ENCODE data around the gene ZNF800.
A peak's percentile ranks its signal among the peaks of the same experiment; 100 is the strongest.
"Not testable (repeated sequence)": the region's sequence is repeated elsewhere in the genome, so short reads cannot be mapped to it uniquely, and the experiment has no call there.

The ZNF800 gene

DNA sequence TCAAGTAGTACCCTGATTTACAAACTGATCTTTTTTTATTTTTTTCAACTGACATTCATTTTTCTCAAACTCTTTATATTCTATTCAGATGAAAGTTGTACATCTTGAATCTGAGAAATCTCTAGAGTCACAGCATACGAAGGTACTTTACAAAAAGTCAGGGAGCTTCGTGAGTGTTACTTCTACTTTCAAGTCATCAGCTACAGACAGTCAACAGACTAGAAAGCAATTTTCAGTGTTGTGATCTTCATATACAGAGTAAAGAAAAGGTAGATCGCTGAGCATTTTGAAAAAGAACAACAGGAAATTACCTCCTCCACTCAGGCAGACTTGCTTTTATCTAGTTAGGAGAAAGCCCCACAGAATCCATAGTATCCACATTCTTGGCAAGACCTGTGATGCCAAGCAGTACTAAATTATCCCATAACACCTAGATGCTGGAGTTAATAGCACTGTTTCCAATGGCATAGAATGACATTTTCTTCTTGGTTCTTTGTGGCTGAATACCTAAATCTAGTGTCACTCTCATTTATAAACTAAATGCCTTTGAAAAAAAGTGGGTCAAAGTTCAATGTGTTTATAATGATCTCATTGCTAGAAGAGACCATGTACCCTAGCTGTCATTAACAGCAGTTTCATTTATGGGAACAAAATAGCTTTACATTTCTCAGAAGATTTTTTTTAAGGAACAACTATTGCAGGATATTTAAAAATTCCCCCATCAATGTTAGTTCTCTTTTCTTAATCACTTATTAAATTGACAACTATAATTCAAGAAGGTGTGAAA is 12.0 kb upstream of the ZNF800 start:
- TF ChIP-seq ZNF274 (IDR thresholded peaks at IDR 0.05; ENCODE audit: low read depth, low read length), result no peak
- no peak overlapping the region for H3K4me3 ChIP-seq (ENCODE audit: low read length)

DNA sequence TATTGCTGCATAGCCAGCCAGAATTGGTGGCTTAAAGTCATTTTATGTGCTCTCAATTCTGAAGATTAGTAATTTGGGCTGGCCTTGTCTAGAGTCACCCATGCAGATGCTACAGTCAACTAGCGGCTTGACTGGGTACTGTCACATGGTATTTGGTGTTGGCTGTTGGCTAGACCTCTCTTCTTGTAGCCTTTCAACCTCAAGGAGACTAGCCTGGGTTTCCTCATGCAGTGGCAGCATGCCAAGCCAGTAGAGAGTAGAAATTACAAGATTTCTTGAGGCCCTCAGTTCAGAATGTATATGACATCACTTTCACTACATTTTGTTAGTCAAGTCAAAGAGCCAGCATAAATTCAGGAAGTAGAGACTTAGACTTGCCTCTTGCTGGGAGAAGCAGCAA is 3.7 kb upstream of the ZNF800 start:
- TF ChIP-seq ZNF274 (IDR thresholded peaks at IDR 0.05; ENCODE audit: low read depth, low read length), result no peak

DNA sequence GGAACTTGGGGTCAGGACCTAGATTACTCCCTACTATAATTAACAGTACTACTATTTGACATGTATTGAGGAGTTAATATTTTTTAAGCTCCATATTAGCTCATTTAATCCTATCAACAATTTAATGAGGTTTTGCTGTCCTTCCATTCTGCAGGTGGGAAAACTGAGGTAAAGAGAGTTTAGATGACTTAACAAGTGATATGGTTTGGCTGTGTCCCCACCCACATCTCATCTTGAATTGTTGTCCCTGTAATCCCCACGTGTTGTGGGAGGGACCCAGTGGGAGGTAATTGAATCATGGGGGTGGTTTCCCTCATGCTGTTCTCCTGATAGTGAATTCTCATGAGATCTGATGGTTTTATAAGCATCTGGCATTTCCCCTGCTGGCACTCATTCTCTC is 2.6 kb upstream of the ZNF800 start:
- H3K4me3 ChIP-seq (ENCODE audit: low read length), result not testable (repeated sequence)

More for the DNA sequence above, 3.7 kb upstream of the ZNF800 start:
- no peak overlapping the region for H3K4me3 ChIP-seq (ENCODE audit: low read length)

DNA sequence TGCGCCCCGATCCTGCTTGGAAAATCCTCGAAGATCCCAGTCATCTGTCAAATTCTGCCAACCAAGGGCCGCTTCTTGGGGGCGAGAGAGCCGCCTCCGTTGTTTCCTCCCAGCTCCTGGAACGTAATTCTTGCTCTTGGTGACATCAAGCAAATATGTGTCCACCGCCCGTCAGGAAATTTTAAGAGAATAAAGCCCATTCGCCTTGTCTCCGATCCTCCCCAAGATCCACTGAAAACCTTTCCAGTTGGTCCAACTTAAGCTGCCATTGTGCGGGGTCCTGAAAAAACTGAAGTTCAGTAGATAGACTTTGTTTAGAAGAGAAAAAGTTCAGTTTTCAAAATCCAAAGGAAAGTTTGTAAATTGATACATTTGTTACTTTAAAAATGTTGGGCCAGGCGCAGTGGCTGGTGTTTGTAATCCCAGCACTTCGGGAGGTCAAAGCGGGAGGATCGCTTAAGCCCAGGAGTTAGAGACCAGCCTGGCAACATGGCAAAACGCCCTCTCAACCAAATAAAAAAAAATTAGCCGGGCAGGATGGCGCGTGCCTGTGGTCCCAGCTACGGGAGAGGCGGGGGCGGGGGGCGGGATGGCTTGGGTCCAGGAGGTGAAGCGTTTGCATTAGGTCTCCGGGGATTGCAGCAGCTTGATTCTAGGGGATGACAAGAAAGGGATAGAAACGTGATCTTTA is 1.0 kb upstream of the ZNF800 start:
- peak overlapping the region; percentile 87; the same call in 1 of the 2 replicates for H3K4me3 ChIP-seq (ENCODE audit: low read length)
- TF ChIP-seq ZNF274 (IDR thresholded peaks at IDR 0.05; ENCODE audit: low read depth, low read length), result no peak

DNA sequence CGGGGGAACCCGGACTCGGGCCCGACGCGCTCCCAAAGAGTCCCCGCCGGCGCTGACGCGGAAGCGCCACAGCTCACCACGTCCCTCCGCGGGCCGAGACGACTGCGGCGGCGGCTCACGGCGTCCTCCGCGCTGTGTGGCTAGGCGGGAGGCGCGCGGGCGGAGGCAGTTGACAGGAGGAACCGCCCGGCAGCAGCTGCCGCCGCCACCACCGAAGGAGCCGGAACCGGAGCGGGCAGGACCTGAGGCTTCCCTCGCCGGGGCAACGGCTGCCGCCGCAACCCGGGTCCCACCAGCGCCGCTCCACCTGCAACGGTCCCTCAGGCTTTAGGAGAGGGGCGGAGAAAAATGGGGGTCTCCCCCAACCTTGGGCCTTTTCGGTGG is 334 bp downstream of the ZNF800 start:
- no peak for TF ChIP-seq ZNF274 (IDR thresholded peaks at IDR 0.05; ENCODE audit: low read depth, low read length)
- peak overlapping the region; percentile 87 for H3K4me3 ChIP-seq (ENCODE audit: low read length)

DNA sequence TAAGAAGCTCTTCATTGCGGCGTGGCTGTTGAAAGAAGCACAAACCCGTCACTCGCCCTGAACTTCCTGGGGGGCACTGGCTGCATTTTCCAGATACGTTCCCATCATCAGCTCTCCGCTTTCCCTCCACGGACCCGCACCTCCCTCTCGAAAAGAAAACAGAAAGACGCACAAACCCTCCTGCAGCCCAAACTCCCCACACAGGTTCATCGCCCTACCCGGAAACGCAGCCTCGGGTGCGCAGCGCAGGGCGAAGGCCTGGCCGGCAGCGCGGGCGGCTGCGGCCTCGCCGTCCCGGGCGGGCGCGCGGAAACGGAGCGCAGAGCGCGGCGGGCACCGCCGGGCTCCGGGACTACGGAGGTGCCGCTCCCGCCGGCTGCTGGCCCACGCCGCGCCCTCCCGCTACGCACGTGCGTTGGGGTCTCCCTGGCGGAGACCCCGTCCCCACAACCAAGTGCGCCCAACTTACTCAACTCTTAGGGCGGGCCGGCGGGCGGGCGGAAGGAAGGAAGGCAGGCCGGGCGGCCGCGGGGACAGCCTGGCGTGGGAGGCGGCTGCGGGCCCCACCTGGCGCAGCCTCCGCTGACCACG is 822 bp downstream of the ZNF800 start:
- no peak for TF ChIP-seq ZNF274 (IDR thresholded peaks at IDR 0.05; ENCODE audit: low read depth, low read length)
- peak overlapping the region; percentile 87 for H3K4me3 ChIP-seq (ENCODE audit: low read length)

DNA sequence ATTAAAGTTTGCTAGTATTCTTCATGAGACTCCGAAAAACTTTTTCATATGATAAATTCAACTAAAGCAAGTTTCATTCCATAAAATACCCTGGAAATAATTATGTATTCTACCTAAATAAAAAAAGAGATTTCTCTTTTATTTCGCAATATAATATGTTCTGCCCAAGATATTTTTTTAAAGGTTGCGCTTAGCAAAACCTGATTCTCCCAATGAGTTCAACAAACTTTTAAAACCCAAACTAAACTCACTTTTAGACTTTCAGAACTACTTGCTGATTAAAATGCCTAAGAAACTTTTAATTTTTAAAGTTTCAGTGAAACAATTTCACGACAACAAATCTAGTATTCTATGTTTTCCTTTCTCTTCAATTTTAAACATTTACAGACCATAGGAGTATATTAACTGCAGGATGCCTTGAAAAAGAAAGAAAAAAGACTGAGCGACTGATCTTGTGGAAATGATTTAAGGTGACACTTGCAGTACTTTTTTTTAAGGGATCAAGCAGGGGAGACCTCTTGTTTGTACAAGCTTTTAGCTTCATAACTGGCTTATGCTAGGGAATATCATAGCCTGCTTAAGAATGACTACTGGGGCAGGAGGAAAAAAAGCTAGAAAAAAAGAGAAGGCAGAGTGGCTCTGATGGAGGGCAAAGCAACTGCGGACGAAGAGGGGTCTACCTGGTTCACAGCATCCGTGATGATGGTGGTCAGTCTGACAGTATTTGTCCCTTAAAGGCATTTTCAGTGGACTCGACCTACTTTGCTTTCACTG is 1.5 kb downstream of the ZNF800 start:
- H3K4me3 ChIP-seq (ENCODE audit: low read length), result peak overlapping the region; percentile 87
- TF ChIP-seq ZNF274 (IDR thresholded peaks at IDR 0.05; ENCODE audit: low read depth, low read length), result no peak

DNA sequence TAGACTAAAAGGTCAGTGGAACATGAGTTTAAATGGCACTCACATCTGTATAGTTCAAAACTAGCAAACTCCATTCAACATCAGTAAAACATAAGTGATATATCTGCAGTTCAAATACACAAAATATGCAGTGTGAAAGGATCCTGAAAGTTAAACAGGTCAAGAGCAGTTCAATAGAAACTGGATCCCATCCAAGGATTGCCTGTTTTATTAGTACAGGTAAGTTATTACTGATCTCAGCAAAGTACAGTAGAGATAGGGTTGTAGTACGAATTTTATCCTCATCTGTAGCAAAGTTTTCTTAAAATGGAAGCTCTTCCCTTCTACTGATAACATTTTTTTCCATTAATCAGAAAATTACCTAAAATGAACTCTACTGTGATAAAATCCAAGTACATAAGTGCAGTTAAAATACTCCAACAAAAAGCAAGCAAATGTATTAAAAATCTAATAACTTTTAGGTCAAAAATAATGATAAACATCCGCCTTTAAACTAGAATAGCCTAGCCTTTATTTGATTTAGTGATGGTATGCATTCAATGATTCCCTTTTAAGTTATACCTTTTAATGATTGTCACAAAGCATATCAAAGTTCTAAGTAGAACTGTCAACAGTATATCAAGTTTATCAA is 2.2 kb downstream of the ZNF800 start:
- no peak for TF ChIP-seq ZNF274 (IDR thresholded peaks at IDR 0.05; ENCODE audit: low read depth, low read length)
- no peak overlapping the region; the same call in 1 of the 2 replicates for H3K4me3 ChIP-seq (ENCODE audit: low read length)

DNA sequence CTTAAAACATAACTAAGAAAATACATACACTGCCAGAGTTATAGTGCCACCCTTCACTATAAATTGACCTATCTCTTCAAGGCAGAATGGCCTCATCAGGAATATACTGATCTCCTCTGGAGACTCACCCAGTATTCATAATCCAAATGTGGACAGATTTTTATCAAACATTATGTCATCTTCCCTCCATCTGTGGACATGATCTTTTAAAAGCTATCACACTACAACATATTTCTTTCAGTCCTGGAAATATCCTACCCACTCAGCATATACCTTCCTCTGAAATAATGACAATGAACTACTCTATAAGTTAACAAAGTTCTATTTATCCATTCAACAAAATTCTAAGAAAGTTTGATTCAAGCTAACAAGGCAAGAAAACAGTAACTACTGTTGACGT is 3.2 kb downstream of the ZNF800 start:
- no peak overlapping the region for H3K4me3 ChIP-seq (ENCODE audit: low read length)
- no peak for TF ChIP-seq ZNF274 (IDR thresholded peaks at IDR 0.05; ENCODE audit: low read depth, low read length)

DNA sequence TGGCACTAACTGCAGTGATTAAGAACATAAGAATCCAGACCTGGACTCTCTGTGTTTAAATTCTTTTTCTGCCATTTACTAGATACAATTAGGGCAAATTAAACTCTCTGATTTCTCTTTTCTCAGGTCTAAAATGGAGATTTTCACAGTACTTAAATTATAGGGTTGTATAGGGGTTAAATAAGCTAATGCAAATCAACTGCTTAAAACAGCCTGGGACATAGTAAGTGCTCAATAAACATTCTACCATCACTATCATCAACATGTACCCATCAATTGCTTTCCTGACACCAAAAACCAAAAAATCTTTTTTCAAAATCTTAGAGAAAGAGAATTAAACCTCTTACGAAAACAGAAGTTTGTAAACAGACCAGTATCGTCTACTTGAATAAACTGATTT is 4.5 kb downstream of the ZNF800 start:
- no peak overlapping the region; the same call in 1 of the 2 replicates for H3K4me3 ChIP-seq (ENCODE audit: low read length)
- no peak for TF ChIP-seq ZNF274 (IDR thresholded peaks at IDR 0.05; ENCODE audit: low read depth, low read length)

DNA sequence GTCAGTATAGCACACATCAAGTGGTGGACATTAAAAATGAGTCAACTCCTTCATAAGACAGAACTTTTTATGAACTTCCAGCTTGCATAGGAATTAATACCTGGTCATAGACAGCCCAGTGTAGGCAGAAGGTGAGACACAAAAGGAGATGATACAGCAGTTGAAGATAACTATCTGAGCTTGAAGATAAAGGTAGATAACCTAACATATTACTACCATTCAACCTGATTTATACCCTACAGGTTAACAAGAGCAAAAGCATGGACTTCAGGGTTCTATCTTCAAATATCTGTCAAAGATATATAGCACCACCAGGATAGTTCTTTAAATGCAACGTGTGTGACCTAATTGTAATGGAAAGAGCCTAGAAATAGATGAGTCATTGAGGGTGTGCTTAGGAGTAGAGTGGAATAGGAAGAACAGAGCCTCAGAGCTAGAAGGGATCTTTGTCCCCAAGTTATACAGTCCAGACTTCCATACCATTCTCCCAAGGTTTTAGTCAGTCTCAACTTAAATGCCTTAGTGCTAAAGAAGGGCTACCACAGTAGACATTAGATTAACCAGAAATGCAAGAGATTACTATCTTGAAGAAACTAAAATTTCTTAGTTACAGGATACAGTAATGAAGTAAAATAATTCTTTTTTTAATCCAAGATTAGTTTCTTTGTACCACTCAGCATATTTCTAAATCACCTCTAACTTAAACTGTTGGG is 9.2 kb downstream of the ZNF800 start:
- no peak for TF ChIP-seq ZNF274 (IDR thresholded peaks at IDR 0.05; ENCODE audit: low read depth, low read length)
- H3K4me3 ChIP-seq (ENCODE audit: low read length), result no peak overlapping the region

DNA sequence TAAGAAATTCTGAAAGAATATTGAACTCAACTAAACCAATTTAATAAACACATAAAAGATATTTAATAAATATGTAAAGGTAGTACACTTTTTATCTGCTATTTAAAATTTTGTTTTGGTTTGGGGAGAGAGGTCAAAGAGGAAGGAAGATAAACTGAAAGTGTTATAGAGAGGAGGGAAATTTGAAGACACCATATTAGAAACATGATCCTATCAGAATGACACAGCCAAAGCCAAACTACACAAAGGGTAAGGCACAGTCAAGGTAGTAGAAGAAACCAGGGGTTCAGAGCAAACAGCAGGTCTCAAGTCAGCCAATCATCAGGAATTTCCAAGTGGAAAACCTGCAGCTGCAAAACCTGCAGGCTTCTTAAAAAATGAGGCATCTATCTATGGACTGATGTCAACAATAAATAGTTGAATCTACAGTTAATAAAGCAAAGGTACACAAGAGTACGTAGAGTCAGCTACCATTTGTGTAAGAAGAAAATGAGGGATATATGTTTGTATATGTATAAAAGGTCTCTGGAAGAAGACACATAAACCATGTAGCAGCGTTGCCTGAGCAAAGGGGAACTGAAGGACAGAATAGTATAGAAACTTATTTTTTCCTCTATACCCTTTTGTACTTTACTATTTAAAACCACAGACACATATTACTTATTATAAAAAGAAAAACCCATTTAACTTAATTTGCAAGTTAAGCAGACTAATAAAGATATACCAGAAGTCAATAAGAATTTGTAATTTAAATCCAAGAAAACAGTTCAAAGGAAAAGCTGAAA is 10.0 kb downstream of the ZNF800 start:
- H3K4me3 ChIP-seq (ENCODE audit: low read length), result no peak overlapping the region; the same call in 1 of the 2 replicates
- TF ChIP-seq ZNF274 (IDR thresholded peaks at IDR 0.05; ENCODE audit: low read depth, low read length), result no peak

DNA sequence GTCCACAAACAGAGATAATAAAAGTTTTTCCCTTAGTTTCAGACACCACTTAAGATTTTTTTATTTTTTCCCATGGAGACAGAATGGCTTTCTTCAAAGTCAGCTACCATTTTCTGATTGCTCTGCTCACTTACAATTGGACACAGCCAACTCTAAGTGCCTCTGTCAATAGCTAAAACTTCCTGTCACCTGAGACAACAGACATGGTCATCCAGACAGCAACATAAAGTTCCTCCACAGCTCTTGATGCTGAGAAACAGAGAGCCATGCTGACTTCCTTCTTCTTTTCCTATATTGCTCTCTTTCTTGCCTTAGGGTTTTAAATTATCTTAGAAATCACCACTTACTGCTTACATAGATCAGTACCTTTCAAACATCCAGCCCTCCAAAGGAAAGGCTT is 12.0 kb downstream of the ZNF800 start:
- H3K4me3 ChIP-seq (ENCODE audit: low read length), result no peak overlapping the region
- TF ChIP-seq ZNF274 (IDR thresholded peaks at IDR 0.05; ENCODE audit: low read depth, low read length), result no peak

Measured in GM08714 (cell line).